ENCODE data around the gene IPO9. TPM values are rescaled to one million over a fixed set of nuclear protein-coding genes. Genes with fewer than 3 reads are reported as not detected.

Gene IPO9
- total RNA-seq, 4 donors from 2014 or later, result 2.0 to 13.0 (median 7.9) TPM

- H3K9me3 ChIP-seq, result no peaks in the 10 kb centered on the region
- no peak overlapping the region for H3K27ac ChIP-seq
- in situ Hi-C loops (cut with MboI; ENCODE audit: low pct_ligation_motif_present in 1 of 4, low pct_unique_long_range_greater_than_20kb in 1 of 4, low sequenced_read_pairs in 3 of 4), result no loop called here
- no peaks in the 10 kb centered on the region for H3K27me3 ChIP-seq
- no peak for DNase-seq
- peaks cover 0 to 57% (median 27%) of the 10 kb centered on the region in 4 donors for H3K36me3 ChIP-seq
- WGBS, 2 donors (ENCODE audit: low coverage in 1 of 2), result 95 to 100% methylated on average over 2 to 19 of the region's 19 CpGs
- intact Hi-C loops (cut with DNase I; ENCODE audit: low total_unique reads), result no loop called here
- H3K4me3 ChIP-seq, result no peak overlapping the region
- TF ChIP-seq POLR2A (IDR thresholded peaks at IDR 0.05), result no peak
- TF ChIP-seq CTCF (IDR thresholded peaks at IDR 0.05), result no peak
- TF ChIP-seq POLR2AphosphoS5 (IDR thresholded peaks at IDR 0.05), result no peak
- TF ChIP-seq EP300 (IDR thresholded peaks at IDR 0.05; ENCODE audit: low read depth), result no peak
- H3K4me1 ChIP-seq, result no peaks in the 10 kb centered on the region
Observed at GRCh38 chr1:201810466-201811216, 18.3 kb upstream of the IPO9 start.

DNA sequence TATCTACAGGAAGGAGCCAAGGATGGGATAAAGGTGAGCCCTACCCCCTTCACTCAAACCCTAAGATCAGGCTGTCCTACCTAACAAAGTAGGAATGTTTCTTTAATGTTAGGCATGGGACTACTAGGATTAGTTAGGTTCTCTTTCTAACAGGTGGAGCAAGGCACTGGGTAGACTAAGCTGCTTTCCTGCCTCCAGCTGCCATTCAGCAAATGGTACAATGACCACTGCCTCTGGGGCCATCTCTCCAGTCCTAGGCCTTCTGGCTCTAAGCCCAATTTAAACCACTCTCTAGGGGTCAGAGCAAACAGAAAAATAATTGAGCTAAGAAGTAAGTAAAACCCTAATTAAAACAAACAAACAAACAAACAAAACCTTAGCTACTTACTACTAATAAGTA, 15.7 kb upstream of the IPO9 start:
- intact Hi-C loops (cut with DNase I; ENCODE audit: low total_unique reads) (no loop called here), in situ Hi-C loops (cut with MboI; ENCODE audit: low pct_ligation_motif_present in 1 of 4, low pct_unique_long_range_greater_than_20kb in 1 of 4, low sequenced_read_pairs in 3 of 4) (no loop called here)
- Histone ChIP-seq H3K36me3 (peaks cover 0 to 70% (median 35%) of the 10 kb centered on the region in 4 donors), H3K27me3 (no peaks in the 10 kb centered on the region), H3K9me3 (no peaks in the 10 kb centered on the region), H3K4me3 (no peak overlapping the region), H3K4me1 (no peaks in the 10 kb centered on the region), H3K27ac (no peak overlapping the region)
- no peak for TF ChIP-seq POLR2AphosphoS5 (IDR thresholded peaks at IDR 0.05)
- DNase-seq, result no peak

DNA sequence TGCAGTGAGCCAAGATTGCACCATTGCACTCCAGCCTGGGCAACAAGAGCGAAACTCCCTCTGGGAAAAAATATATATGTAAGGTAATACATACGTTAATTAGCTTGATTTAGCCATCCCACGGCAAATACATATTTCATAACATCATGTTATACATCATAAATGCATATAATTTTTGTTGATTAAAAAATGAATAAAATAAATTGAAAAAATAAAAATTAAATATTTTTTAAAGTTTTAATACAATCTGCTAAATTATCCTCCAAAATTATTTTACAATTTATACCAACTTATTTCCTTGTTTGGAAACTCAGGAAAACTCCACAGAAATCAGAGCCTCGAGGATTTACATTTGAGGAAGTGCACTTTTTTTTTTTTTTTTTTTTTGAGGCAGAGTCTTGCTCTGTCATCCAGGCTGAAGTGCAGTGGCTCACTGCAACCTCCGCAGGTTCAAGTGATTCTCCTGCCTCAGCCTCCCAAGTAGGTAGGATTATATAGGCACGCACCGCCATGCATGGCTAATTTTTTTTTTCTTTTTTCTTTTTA, 12.6 kb upstream of the IPO9 start:
- TF ChIP-seq EP300 (IDR thresholded peaks at IDR 0.05; ENCODE audit: low read depth), result no peak
- no peak for TF ChIP-seq CTCF (IDR thresholded peaks at IDR 0.05)
- TF ChIP-seq POLR2AphosphoS5 (IDR thresholded peaks at IDR 0.05), result no peak
- no peak for TF ChIP-seq POLR2A (IDR thresholded peaks at IDR 0.05)
- no peak for DNase-seq
- intact Hi-C loops (cut with DNase I; ENCODE audit: low total_unique reads) (no loop called here), in situ Hi-C loops (cut with MboI; ENCODE audit: low pct_ligation_motif_present in 1 of 4, low pct_unique_long_range_greater_than_20kb in 1 of 4, low sequenced_read_pairs in 3 of 4) (no loop called here)
- 92 to 93% methylated on average over 5 to 7 of the region's 7 CpGs for WGBS, 2 donors (ENCODE audit: low coverage in 1 of 2)
- Histone ChIP-seq H3K4me1 (no peaks in the 10 kb centered on the region), H3K27ac (no peak overlapping the region), H3K9me3 (no peaks in the 10 kb centered on the region), H3K27me3 (no peaks in the 10 kb centered on the region), H3K36me3 (peaks cover 0 to 73% (median 25%) of the 10 kb centered on the region in 4 donors), H3K4me3 (no peak overlapping the region)

GRCh38 chr1:201818971-201819750, 9.8 kb upstream of the IPO9 start:
- H3K4me1 ChIP-seq, result no peaks in the 10 kb centered on the region
- no peaks in the 10 kb centered on the region for H3K27me3 ChIP-seq
- H3K4me3 ChIP-seq, result no peak overlapping the region
- 80 to 82% methylated on average over 5 of the region's 5 CpGs for WGBS, 2 donors (ENCODE audit: low coverage in 1 of 2)
- H3K36me3 ChIP-seq, result peaks cover 0 to 45% (median 13%) of the 10 kb centered on the region in 4 donors
- no peaks in the 10 kb centered on the region for H3K9me3 ChIP-seq
- TF ChIP-seq POLR2AphosphoS5 (IDR thresholded peaks at IDR 0.05) (no peak), POLR2A (IDR thresholded peaks at IDR 0.05) (no peak), CTCF (IDR thresholded peaks at IDR 0.05) (no peak), EP300 (IDR thresholded peaks at IDR 0.05; ENCODE audit: low read depth) (no peak)
- in situ Hi-C loops (cut with MboI; ENCODE audit: low pct_ligation_motif_present in 1 of 4, low pct_unique_long_range_greater_than_20kb in 1 of 4, low sequenced_read_pairs in 3 of 4), result no loop called here
- intact Hi-C loops (cut with DNase I; ENCODE audit: low total_unique reads), result no loop called here
- H3K27ac ChIP-seq, result no peak overlapping the region
- no peak for DNase-seq
